ENCODE results near the gene DHRS7.
"Not testable (repeated sequence)": the region's sequence is repeated elsewhere in the genome, so short reads cannot be mapped to it uniquely, and the experiment has no call there.

Gene DHRS7

GRCh38 chr14:60133487-60133886 lies 31.7 kb downstream of the DHRS7 start:
- DNase-seq: no peak

GRCh38 chr14:60125918-60126317 lies 39.3 kb downstream of the DHRS7 start:
- DNase-seq: no peak

DNA sequence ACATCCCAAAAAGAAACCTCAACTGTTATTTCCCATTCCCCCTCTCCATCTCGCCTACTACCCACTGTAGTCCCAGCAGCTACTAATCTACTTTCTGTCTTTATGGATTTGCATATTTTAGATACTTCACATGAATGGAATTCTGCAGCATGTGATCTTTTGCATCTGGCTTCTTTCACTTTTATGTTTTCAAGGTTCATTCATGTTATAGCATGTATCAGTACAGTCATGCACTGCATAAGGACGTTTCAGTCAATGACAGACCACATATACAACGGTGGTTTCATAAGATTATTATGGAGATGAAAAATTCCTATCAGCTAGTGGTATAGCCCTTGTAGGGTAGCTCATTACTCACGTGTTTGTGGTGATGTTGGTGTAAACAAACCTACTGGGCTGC lies 49.0 kb downstream of the DHRS7 start:
- DNase-seq: no peak

DNA sequence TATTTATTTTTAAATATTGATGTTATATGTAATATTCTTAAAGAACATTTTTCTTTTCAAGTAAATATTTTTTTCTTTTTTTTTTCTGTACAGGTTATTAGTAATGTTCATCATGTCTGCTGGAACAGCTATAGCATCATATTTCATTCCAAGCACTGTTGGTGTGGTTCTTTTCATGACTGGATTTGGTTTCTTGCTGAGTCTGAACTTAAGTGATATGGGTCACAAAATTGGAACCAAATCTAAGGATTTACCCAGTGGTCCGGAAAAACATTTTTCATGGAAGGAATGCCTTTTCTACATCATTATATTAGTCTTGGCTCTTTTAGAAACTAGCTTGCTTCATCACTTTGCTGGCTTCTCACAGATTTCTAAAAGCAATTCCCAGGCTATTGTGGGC lies 50.3 kb downstream of the DHRS7 start:
- DNase-seq: no peak

DNA sequence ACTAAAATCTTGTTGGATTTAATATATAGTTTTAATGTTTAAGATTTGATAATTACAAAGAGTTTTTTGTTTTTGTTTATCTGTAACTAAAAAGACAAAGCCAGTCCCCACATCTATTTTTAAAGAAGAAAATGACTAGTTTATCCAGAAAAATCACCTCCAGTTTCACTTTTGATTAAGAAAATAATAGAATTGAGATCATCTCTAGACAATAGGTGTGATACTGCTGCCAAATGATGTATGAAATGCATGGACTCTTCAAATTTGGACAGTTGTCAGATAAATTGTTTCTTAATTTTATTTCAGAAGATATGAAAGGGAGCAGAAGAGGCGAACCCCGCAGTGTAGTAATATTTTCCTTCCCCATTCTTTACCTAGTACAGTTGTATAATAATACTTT lies 53.5 kb downstream of the DHRS7 start:
- DNase-seq: no peak

- DNase-seq: no peak
Measured at GRCh38 chr14:60107477-60107876, 57.7 kb downstream of the DHRS7 start.

GRCh38 chr14:60106339-60106738 lies 58.9 kb downstream of the DHRS7 start:
- no peak for DNase-seq

GRCh38 chr14:60102389-60102788 lies 62.8 kb downstream of the DHRS7 start:
- no peak for DNase-seq

DNA sequence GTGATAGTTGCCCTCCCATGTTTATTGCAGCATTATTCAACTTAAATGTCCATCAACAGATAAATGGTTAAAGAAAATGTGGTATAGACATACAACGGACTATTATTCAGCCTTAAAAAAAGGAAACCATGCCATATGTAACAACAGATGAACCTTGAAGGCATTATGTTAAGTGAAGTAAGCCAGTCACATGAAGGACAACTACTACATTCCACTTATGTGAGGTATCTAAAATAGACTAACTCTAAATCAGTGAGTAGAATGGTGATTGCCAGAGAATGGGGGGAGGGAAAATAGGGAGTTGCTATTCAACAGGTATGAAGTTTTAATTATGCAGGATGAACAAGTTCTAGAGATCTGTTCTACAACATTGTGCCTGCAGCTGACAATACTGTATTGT lies 63.4 kb downstream of the DHRS7 start:
- no peak for DNase-seq

DNA sequence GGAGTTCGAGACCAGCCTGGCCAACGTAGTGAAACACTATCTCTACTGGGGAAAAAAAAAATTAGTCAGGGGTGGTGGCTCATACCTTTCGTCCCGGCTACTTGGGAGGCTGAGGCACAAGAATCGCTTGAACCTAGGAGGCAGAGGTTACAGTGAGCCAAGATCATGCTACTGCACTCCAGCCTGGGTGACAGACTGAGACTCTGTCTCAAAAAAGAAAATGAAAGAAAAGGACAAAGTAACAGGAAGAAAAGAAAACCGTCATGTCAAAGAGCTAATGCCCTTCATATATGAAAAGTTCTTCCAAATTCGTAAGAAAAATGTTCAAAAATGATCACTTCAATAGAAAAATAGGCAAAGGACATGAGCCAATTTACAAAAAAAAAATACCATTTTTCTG lies 65.3 kb downstream of the DHRS7 start:
- DNase-seq: not testable (repeated sequence)

DNA sequence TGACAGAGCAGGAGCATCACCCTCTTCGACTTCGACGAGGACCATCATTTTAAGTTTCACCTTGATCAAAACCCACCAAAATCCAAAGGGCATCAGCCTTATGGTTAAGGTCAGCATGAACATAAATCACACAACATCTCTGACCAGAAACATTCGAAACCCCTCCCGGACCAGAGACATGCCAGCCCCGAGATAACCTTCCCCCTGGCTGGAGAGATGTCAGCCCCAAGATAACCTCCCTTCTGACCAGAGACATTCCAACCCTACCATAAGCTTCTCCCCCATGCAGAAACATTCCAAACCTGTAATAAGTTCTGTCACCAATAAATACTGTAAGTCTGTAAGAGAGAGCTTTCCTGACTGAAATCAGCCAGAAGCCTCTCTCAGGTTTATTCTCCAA lies 67.2 kb downstream of the DHRS7 start:
- DNase-seq: no peak

DNA sequence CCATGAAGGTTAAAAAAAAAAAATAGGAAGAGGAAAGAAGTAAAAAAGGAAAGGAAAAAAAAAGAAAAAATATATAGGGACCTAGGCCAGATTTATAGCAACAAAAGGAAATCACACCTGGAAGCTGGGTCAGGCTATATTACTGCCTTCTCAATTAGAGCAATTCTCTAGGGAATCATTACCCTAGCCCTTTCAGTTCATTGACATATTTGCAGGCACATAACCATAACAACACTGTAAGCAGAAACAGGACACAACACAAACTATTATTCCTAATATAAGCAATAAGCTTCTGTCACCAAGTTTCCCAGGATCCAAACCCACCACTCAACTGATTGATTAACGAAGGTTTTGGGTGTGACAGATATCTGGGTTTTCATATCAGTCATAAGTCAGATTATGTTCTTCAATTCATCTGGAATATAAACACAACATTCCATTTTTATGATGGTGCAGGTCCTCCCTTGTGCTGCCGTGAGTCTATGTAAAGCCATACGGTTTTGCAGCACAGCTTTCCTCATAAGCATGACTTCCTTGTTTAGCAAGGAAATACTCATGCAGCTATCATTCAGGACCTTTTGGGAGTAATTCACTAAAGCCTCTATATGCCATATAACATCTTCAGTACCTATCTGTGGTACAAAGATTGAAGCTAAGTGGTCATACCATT lies 69.3 kb downstream of the DHRS7 start:
- DNase-seq: no peak

DNA sequence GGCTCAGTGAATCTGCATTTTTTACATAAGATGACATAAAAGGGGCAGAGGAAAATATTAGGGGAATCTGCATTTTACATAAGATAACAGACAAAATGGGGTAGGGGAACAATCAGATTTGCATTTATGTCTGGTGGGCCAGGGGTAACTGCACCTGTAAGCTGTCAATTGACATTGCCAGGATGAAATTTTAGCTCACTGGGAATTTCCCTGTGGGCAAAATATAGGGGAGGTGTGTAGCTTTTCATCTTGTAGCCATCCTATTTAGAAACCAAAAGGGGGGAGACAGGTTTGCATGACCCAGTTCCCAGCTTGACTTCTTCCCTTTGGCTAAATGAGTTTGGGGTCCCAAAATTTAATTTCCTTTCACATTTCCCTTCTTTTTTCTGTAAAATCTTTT lies 70.0 kb downstream of the DHRS7 start:
- no peak for DNase-seq

DNA sequence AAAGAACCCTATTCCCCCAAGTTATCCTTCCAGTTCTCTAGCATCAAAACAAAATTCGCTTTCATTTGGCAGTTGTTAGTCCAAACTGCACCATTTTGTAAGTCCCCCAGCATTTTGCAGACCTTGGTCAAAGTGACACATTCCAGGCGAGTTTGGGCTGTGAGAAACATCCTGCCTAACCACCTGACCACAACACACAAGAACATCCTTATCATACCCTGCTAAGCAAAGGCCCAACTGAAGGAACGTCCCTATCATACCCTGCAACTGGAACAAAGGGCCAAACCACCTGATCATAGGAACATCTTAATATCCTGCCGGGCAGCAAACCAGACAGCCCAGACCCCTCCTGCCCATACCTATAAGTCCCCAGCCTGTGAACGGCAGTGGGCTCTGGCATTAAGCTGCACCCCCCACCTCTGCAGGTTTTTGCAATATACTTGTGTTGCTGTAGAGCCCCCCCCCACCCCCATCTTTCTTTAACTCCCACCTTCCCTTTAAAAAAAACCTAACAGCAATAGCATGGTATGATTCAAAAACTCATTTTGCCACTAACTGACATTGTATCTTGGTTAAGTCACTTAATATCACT lies 70.8 kb downstream of the DHRS7 start:
- no peak for DNase-seq

All from NCI-H526 treated with DMSO at 0.1 percent for 48 hours (cell line).